HS-5 (cell line): ENCODE results near the gene NCR3LG1.

Experiments used
- DNase-seq: peaks from one replicate; pipeline ENCODE4 v3.0.0-alpha.2; 2012; ENCODE audit warnings: low read depth

Gene NCR3LG1

DNA sequence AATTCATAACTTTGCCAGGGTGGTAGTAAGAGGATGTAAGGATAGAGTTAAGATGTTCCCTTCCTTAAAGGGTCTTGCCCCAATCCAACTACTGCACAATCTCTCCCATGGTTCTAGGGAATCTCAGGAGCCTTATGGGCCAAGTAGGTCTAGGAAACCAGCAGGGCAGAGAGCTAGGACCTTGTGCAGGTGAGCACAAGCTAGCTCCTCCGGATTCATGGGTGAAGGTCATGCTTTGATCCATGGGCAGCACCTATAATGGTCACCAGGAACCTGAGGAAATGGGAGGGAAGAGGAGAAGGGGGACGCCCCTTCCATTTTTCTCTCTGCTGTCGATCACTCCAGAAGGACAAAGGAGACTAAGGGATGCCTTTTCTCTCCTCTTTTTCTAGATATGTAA, 20.0 kb downstream of the NCR3LG1 start:
- no peak for DNase-seq

DNA sequence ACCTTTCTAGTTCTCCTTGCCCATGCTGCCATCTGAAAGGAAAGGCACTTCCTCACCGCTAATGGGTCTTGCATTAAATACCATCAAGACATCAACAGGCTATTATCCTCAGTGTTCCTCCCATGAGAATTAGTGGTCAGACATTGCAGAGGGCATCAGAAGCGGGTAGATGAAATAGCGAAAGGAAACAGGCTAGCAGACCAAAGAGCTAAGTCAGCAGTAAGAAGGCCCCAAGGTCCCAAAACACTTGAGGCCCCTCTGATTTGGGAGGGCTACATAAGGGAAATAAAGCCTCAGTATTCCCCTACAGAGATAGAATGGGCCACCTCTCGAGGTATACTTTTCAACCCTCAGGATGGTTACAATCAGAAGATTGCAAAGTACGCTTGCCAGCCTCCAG, 23.9 kb downstream of the NCR3LG1 start:
- DNase-seq, result no peak

DNA sequence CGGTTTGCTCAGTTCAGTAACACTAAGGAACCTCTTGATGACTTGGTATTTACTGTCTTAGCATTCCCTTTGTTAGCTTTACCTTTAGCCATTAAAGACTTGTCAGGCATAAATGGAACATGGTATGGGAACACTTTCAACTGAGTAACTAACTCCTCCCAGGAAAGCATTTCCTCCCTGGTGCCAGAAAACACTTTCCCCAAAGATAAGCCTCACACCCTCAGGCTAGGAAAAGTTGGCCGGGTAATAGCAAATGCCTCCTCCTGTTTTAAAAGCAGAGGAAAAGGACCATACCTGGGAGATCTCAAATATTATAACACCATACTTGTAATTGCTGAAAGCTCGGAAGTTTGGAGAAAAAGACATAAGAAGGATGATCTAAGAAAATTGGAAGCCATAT, 24.9 kb downstream of the NCR3LG1 start:
- DNase-seq, result no peak

DNA sequence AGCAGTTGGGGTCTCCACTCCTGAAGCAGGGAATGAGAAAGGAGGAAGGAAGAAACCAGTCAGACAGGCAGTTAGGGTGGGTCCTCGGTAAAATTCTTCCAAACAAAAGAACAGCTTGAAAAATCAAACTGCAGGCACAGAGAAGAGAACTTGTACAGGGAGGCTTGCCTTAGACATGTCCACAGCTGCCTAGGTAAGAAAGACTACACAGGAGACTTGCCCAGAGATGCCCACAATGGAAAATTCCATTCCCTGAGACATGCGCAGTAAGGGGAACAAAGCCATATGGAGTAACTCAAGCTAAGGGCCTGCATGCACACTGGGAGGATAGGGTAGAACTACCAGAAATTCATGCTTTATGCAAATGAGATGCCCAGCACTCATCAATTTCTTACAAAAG, 27.1 kb downstream of the NCR3LG1 start:
- no peak for DNase-seq

DNA sequence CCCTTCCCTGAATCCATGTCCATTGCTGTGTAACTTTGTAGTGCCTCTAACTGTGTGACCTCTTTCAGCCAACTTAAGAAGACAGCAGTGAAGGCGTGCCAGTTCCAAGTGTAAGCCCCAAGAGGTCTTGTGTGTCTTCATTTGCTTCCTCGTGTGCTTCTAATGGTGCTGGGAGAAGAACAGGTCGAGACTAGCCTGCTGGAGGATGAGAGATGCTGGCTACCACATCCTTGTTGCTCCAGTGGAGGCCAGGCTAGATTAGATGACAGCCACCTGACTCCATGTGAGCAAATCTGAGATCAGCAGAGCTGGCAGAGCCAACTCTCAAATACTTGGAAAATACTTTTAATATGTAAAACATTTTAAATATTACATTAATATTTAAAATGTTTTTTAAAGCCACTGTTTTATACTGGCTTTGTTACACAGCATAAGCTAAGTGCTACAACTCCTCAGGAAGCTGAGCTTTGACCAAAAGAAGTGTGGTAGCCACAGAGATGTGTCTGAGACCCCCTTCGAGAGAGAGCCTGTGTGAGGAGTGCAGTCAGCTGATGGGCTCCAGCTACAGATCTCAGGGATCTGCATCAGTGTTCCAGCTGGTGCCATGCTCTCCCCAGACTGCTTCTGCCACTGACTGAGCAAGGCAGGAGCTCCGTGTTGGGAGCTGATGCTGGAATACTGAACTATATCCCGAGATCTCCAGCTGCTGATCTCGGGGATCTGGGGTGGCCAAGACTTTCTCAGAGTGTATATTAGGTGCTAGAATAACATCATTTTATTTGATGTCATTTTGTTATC, 28.0 kb downstream of the NCR3LG1 start:
- no peak for DNase-seq

DNA sequence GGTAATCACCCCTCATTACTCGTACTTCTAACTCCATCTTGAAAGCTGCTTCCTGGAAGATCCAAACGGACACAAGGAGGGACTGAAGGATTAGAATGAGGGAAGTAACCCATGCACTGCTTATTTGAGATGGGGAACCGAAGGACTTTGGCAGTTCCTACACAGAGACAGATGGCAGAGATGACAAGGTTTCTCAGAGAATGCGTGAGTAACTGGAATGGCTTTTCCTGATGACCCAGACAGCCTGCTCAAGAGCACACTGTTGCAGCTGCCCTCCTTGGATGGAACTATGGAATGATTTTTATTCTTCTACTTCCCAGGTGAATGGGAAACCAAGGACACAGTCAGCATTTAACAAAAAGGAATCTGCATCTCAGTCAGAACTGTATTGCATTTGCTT, 29.6 kb downstream of the NCR3LG1 start:
- no peak for DNase-seq

DNA sequence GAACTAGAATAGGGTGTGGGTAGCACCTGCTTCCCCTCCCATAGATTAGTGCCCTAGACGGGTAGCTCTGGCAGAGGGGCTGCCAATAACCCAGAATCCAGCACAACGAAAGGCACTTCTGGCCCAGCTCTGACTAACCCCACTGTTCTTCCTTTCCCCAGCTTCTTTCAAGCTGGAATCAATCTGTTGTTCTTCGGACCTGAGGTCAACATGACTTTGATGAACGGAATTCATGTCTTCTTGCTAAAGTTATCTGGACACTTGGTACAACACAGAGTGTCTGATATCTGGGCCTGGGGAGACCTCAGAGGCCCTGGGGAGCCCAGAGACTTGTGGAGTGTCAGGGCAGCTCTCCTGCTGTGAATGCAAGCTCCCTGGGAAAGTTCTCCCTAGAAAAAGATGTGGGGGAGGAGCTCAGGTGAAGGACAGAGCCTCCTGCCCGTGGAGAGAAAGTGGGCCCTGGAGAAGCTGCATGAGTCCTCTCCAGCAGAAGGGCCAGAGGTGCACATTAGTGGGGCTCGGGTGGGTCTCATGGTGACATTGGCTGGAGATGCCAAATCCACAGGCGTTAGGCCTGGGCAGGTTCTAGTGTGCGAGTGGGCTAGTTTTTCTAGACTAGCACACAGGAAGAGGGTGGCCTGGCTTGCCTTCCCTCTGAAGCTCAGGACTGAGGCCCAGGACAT, 30.6 kb downstream of the NCR3LG1 start:
- DNase-seq, result no peak

DNA sequence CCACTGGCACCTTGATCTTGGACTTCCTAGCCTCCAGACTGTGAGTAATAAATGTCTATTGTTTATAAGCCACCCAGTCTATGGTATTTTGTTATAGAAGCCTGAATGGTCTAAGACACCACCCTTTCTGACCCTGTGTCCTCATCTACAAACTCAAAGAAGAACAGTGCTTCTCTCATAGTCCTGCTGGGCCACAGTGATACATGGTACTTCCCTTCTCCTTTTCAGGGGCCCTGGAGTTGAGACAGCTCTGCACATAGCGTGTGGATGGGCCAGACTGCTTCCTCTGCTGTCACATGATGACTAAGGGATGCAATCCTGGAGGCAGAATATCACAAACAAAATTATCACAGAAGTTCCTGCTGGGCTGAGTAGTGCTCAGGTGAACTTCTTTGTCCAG, 31.9 kb downstream of the NCR3LG1 start:
- DNase-seq, result no peak

DNA sequence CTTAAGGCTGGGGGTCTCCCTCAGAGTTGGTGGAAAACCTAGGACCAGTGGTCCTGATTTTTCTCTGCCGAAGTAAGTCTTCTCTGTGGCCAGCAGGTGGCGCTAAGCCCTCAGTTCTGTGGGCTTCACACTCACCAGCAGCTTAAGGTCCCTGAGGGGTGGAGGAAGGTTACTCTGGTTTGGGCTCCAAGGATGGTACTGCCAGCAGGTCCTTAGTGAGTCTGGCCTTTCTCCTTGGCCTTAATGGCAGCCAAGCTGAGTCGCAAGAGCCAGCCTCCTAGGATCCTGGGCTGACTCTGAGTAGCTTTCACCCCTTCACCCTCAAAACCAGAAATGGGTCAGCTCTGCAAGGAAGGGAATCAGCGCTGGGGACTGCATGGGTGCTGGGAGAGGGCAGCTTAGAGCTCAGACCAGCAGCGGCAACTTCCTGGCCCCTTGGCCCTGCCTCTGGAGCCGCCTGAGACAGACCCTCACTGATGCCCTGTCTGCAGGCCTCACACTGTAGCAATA, 32.5 kb downstream of the NCR3LG1 start:
- peak; percentile 35 for DNase-seq

DNA sequence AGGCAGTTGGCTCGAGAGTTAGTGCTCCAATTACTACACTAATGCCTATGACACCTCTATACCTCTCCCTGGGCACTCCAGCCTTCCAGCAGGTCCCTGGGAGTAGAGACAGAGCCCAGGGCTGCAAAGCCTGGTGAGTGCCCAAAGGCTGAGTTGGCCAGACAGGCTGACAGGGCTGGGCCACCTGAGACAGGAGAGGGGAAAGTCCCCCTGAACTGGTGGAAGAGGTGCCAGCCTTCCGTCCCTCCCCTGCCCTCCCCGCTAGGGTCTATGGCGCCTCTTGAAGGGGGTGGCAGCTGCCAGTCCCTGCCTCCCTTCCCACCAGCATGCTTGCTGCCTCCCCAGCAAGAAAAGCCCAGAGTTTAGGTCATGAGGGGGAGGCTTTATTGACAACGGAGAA, 33.9 kb downstream of the NCR3LG1 start:
- DNase-seq, result no peak

DNA sequence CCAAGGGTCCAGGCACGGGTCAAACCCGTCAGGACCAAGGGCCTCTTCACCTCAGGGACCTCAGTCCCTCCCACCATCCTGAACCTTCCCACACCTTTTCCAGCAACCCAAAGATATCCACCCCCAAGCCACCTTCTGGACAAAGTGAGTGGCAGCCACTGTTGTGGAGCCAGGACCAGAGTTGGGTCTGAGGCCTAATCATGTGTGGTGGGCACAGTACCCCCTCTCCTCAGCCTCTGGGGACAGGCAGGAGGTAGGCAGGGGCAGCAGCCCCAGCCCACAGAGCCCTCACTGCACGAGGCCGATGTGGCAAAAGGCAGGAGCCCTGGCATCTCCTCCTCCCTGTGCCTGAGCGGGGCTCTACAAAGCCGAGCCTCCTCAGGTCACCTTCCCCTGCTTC, 34.3 kb downstream of the NCR3LG1 start:
- DNase-seq, result no peak

DNA sequence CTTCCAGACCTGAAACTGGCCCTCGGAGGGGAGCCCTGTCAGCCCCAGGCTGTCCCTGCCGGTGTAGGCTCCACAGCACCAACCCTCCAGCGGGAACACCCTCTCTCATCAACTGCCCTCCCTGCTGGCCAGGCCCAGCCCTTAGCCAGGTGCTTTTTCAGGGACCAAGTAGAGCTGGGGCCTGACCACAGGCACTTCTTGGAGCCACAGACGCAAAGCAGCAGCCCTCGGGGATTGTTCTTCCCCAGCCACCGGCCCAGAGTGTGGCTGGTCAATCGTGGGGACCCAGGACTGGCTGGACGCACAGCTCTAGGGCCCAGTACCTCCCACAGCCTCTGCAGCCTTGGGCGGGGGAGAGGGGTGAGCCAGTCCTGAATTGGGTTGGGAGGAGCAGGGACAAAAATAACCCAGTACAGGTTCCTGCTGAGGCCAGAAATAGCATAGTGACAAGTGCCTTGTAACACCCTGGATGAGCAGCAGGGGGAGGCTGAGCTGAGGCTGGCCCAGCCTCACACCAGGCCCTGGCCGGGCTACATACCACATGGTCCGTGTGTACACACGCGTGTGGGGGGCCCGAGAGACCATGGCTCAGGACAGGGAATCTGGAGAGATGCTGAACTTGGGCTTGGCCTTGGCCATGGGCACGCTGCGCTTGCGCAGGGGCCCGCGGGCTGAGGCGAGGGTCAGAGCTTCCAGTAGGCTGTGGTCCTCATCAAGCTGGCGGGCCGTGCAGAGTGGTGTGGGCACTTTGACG, 34.9 kb downstream of the NCR3LG1 start:
- no peak for DNase-seq

DNA sequence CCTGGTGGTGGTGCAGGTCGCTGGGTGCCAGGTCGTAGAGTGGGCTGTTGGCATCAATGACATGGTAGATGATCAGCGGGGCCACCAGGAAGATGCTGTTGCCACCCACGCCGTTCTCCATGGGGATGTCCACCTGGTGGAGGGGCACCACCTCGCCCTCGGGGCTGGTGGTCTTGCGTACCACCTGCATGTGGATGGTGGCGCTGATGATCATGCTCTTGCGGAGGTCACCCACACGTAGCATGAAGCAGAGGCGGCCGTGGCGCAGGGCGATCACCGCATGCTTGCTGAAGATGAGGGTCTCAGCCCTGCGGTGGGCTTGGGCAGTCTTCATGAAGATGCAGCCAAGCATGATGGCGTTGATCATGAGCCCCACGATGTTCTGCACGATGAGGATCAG, 35.7 kb downstream of the NCR3LG1 start:
- DNase-seq, result no peak

DNA sequence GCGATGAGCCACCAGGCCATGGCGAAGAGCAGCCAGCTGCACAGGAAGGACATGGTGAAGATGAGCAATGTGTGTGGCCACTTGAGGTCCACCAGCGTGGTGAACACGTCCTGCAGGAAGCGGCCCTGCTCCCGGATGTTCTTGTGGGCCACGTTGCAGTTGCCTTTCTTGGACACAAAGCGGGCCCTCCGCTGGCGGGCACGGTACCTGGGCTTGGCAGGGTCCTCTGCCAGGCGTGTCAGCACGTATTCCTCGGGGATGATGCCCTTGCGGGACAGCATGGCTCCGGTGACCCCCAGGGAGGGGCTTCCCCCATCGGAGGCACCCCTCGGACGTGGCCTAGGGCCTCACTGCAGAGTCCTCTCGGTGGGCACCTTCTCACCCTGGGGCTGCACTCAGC, 36.2 kb downstream of the NCR3LG1 start:
- no peak for DNase-seq

DNA sequence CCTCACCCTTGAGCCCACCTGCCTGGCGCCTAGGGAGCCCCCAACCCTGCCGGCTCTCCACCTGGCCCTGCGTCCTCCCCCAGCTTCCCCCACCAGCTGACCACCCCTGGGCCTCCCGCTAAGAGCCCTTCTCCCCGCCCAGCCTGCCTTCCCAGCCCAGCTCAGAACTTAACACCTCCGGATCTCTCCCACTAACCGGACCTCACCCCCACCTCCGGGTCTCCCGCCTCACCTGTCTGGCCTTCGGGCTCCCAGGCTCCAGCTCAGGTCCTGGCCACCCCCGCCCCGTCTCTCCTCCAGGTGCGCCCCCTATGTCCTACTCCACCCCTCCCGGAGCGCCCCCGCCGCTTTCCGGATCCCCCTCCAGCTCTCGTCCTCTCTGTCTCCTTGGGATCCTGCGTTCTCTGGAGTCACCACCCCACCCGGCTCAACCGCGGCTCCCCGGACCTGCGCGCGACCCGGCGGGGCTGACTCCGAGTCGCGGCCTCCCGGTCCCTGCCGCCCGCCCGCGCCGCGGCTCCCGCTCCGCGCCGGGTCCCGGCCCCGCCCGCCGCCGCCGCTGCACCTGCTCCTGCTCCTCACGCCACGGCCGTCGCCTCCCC, 37.1 kb downstream of the NCR3LG1 start, which contains the start of gene KCNJ11:
Gene KCNJ11 (minus strand): TSS at position 51 of the 602 bp plus-strand sequence. CDS start 568 bp downstream, outside the sequence.
- no peak for DNase-seq

DNA sequence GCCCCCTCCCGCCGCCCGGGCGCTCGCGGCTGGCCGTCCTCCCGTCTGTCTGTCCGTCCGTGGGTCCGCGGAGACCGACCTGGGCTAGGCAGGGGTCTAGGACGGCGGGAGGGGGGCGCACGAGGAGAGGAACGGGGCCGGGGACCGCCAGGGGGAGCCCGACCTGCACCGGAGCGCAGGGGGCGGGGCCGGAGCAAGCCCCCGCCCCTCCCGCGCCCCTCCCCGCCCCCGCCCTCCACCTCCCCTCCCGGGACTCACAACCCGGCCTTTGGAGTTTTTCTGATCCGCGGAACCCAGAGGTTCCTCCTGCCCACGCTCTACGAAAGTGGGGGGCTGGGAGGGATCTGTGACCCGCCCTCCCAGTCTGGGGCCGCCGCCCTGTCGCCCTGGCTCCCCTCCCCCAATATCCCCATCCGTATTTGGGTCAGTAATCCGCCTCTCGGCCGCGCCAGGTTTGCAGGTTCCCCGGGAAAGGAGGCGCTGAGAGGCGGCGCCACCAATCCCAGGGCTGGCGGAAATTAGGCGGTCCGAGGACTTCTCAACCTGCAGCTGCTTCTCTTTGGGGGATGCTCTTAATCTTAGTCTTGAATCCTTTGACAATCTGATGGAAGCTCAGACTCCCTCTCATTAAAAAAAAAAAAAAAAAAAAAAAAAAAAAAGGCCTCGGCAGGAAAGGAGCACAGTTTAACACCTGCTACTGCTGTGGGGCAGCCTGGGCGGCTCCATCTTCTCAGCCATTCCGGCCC, 37.8 kb downstream of the NCR3LG1 start:
- DNase-seq, result no peak

DNA sequence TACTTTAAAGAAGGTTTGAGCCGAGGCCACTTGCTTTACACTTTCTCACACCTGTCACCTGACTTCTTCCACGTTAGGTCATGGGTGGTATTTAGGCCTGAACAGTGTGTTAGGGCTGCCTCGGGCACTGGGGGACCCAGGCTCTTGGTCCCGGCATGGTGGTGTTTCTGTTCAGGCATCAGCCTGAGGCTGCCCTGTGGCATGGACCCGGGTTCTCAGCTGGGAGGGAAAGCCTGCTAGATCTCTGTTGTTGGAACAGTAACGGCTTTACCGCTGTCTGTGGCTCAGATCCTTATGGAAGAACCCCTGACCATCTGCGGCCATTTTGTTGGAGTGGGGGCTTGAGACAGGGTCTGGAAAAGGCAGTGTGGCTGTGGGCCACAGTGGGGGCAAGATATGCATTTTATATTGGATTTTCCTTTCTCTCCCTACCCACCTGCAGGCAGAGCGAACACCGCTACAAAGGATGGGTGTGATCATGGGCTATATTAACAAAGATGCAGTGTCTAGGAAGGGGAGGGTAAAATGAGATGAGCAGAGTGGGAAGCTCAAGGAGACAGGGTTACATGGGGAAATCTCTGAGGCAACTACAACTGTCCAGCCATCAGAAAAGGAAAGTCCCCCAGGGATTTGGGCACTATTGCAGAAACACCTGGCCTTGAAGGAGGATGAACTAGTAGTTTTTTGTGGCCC, 38.5 kb downstream of the NCR3LG1 start:
- DNase-seq, result no peak

DNA sequence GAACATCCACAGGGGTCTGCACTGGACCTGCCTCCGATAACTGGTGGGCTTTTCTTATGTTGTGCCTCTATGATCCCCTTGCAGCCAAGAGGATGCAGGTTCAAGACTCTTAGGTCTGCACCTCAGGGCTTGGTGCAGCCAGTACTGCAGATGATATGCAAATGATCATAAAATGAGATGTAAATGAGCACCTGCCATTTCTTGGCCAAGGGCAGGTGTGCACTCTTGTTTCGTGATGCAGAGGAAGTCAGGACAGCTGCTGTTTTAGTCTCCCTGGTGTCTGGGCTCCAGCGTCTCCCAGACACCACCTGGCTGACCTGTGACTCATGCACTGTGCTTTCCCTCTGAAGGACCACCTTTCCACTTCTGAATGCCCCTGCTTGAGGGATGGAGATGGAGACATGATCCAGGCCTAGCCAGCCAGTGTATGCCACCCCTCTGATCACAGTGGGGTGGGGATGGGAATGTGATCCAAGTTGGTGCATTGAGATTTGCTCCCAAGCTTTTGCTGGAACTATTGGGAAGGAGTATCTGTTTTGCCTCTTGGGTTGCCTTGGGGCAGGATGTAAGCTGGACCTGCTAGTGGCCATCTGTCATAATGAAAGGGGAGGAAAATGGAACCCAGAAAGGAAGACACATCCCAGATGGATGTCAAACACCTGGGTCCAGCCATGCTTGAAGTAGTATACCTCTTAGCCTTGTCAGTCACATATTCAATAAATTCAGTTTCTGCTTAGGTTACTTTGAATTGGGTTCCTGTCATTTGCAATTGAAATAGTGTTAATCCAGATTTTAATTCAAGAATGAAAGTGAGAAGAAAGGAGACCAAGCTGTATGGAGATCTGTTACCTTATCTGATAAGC, 40.1 kb downstream of the NCR3LG1 start:
- DNase-seq, result no peak

DNA sequence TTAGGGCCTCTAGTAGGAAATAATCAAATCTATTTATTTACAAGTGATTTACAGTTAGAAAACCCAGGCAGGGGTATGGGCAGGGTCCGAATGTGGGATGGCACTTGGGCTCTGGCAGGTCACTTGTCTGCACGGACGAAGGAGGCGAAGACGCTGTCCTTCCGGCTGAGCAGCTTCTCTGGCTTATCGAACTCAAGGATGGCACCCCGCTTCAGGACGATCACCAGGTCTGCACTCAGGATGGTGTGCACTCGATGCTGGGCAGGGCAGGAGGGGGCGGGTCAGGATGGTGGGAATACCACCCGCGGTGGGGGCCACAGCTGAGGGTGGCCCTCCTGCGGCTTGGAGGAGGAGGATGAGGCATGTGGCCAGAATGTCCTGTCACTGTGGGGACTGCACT, 41.3 kb downstream of the NCR3LG1 start:
- DNase-seq, result no peak

DNA sequence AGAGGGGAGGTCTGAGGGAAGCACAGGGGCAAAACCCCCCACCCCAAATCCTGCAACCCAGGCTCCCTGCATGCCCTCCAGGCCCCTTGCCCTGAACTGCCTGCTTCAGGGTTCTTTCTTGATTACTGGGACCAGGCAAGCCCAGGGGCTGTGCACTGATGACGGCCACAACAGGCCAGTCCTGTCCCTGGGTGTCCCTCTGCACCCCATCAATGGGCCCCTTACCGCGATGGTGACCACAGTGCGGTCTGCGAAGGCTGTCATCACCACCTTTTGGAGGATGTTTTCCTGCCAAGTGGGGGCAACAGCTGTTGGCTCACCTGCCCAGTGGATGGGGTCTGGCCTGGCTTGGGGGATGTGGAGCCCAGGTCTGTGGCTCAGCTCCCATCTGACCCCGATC, 41.9 kb downstream of the NCR3LG1 start:
- DNase-seq, result no peak
